Endodermal cell (in vitro differentiated cells): Measurements from ENCODE around the gene COL4A2. TPM values are rescaled to one million over a fixed set of nuclear protein-coding genes. Genes with fewer than 3 reads are reported as not detected.

Source experiments
- DNase-seq: peaks from one replicate; pipeline ENCODE4 v3.0.0-alpha.2; 2017
- H3K27ac ChIP-seq: 2 replicates; pipeline ENCODE4 v1.5.1; 2013; ENCODE audit warnings: mild to moderate bottlenecking, low read depth, low read length, moderate library complexity
- H3K27me3 ChIP-seq: 2 replicates; pipeline ENCODE4 v1.6.1; 2013; ENCODE audit warnings: mild to moderate bottlenecking, low read length, moderate library complexity; ENCODE audit not compliant: insufficient read depth, control insufficient read depth, poor library complexity, severe bottlenecking
- H3K36me3 ChIP-seq: 2 replicates; pipeline ENCODE4 v1.7.0; 2013; ENCODE audit warnings: mild to moderate bottlenecking, low read length, moderate library complexity; ENCODE audit not compliant: control insufficient read depth, insufficient read depth
- H3K4me1 ChIP-seq: one replicate; pipeline ENCODE4 v1.7.0; 2013; ENCODE audit warnings: low read length; ENCODE audit not compliant: control insufficient read depth, insufficient read depth
- H3K4me3 ChIP-seq: 2 replicates; pipeline ENCODE4 v1.5.1; 2013; ENCODE audit warnings: mild to moderate bottlenecking, low read length, moderate library complexity
- H3K9ac ChIP-seq: 2 replicates; pipeline ENCODE4 v1.6.1; 2013; ENCODE audit warnings: mild to moderate bottlenecking, low read length, moderate library complexity; ENCODE audit not compliant: poor library complexity, severe bottlenecking; ENCODE audit errors: extremely low read depth
- H3K9me3 ChIP-seq: 2 replicates; pipeline ENCODE4 v1.6.1; 2013; ENCODE audit warnings: mild to moderate bottlenecking, low read length, moderate library complexity; ENCODE audit not compliant: control insufficient read depth
- H3K27ac Mint-ChIP-seq: 2 replicates; pipeline ENCODE4 v1.8.0; 2020; ENCODE audit warnings: mixed read lengths
- H3K27me3 Mint-ChIP-seq: 2 replicates; pipeline ENCODE4 v1.8.0; 2021; ENCODE audit warnings: mild to moderate bottlenecking, mixed read lengths; ENCODE audit not compliant: insufficient read depth
- H3K36me3 Mint-ChIP-seq: 2 replicates; pipeline ENCODE4 v1.8.0; 2020; ENCODE audit warnings: low read depth, mixed read lengths
- H3K4me1 Mint-ChIP-seq: 2 replicates; pipeline ENCODE4 v1.8.0; 2020; ENCODE audit warnings: mixed read lengths
- H3K4me3 Mint-ChIP-seq: 2 replicates; pipeline ENCODE4 v1.8.0; 2020; ENCODE audit warnings: mild to moderate bottlenecking, moderate library complexity, mixed read lengths
- H3K9me3 Mint-ChIP-seq: 2 replicates; pipeline ENCODE4 v1.8.0; 2020; ENCODE audit warnings: mild to moderate bottlenecking, mixed read lengths
- CTCF ChIP-seq: fragments of 200-600 bp; sonication (generic); conservative IDR thresholded peaks from 2 replicates; pipeline ENCODE4 v1.5.0; 2021; ENCODE audit warnings: antibody characterized with exemption, mild to moderate bottlenecking
- WGBS, 2 experiments: methylation state at CpG; one replicate each; pipeline versions ENCODE4 v1.1.5 to v1.1.7; 2013; ENCODE audit warnings: missing lambda C conversion rate in 2 of 2, mixed read lengths in 1 of 2; ENCODE audit not compliant: insufficient coverage in 1 of 2, insufficient read length in 1 of 2; 5-methylcytosine and 5-hydroxymethylcytosine counted together
- total RNA-seq, 2 donors: library from RNA; stranded (reverse); fragmentation: NEBNext Ultra II Directional in 1 of 2; extraction: Animal tissue kit (Norgen Biotek cat#: 25700) in 1 of 2; gene quantifications; 2 replicates in 1 of 2; 3 replicates in 1 of 2; pipeline ENCODE4 v1.2.1, GENCODE V29; 2021

COL4A2 gene
- total RNA-seq, 2 donors from 2014 or later = 388 to 398 TPM

- H3K4me3 Mint-ChIP-seq = no peak overlapping the region
- peaks cover 42% of the 10 kb centered on the region for H3K9me3 ChIP-seq
- H3K36me3 Mint-ChIP-seq = peaks cover 42% of the 10 kb centered on the region
- peaks cover 35% of the 10 kb centered on the region for H3K36me3 ChIP-seq
- 94 to 97% methylated on average over 7 to 14 of the region's 14 CpGs for WGBS, 2 experiments
- H3K27ac ChIP-seq = no peak overlapping the region
- H3K9ac ChIP-seq = no peak overlapping the region
- H3K27me3 ChIP-seq = no peaks in the 10 kb centered on the region
- DNase-seq = no peak
- H3K4me1 ChIP-seq = peaks cover 32% of the 10 kb centered on the region
- H3K27me3 Mint-ChIP-seq = no peaks in the 10 kb centered on the region
- H3K9me3 Mint-ChIP-seq = peaks cover 33% of the 10 kb centered on the region
- H3K4me1 Mint-ChIP-seq = peaks cover 39% of the 10 kb centered on the region
- peak overlapping the region; percentile 38 for H3K4me3 ChIP-seq
- TF ChIP-seq CTCF = no peak
- peak overlapping the region; percentile 27 for H3K27ac Mint-ChIP-seq
Measured at GRCh38 chr13:110546926-110547325, 239.8 kb downstream of the COL4A2 start.

- Histone ChIP-seq H3K9ac (peak overlapping the region; percentile 7), H3K9me3 (peaks cover 38% of the 10 kb centered on the region), H3K4me3 (peak overlapping the region; percentile 22), H3K4me1 (peaks cover 26% of the 10 kb centered on the region), H3K27me3 (no peaks in the 10 kb centered on the region), H3K27ac (no peak overlapping the region), H3K36me3 (peaks cover 27% of the 10 kb centered on the region)
- Mint-ChIP-seq H3K27me3 (no peaks in the 10 kb centered on the region), H3K36me3 (peaks cover 34% of the 10 kb centered on the region), H3K27ac (peak overlapping the region; percentile 90), H3K4me1 (peaks cover 30% of the 10 kb centered on the region), H3K9me3 (peaks cover 25% of the 10 kb centered on the region), H3K4me3 (peak overlapping the region; percentile 10)
- no peak for DNase-seq
- WGBS, 2 experiments = 77 to 90% methylated on average over 2 to 7 of the region's 7 CpGs
- peak; percentile 68 for TF ChIP-seq CTCF
Measured at GRCh38 chr13:110548891-110549794, 242.1 kb downstream of the COL4A2 start.

GRCh38 chr13:110549795-110550160 lies 242.7 kb downstream of the COL4A2 start:
- Mint-ChIP-seq H3K9me3 (peaks cover 19% of the 10 kb centered on the region), H3K4me1 (peaks cover 34% of the 10 kb centered on the region), H3K27me3 (no peaks in the 10 kb centered on the region), H3K27ac (peak overlapping the region; percentile 85), H3K36me3 (peaks cover 28% of the 10 kb centered on the region), H3K4me3 (no peak overlapping the region)
- 91 to 98% methylated on average over 10 to 11 of the region's 11 CpGs for WGBS, 2 experiments
- peak overlapping the region; percentile 4 for H3K4me3 ChIP-seq
- TF ChIP-seq CTCF = no peak
- peaks cover 31% of the 10 kb centered on the region for H3K9me3 ChIP-seq
- peaks cover 31% of the 10 kb centered on the region for H3K4me1 ChIP-seq
- H3K36me3 ChIP-seq = peaks cover 20% of the 10 kb centered on the region
- H3K27me3 ChIP-seq = no peaks in the 10 kb centered on the region
- DNase-seq = no peak
- H3K9ac ChIP-seq = peak overlapping the region; percentile 19
- H3K27ac ChIP-seq = no peak overlapping the region
